HFF-Myc (cell line): Measurements from ENCODE around the gene HMGN4.

Experiments used
- DNase-seq: peaks from one replicate; pipeline ENCODE4 v3.0.0-alpha.2; 2011; ENCODE audit warnings: low read depth; ENCODE audit errors: extremely low read depth
- H3K4me3 ChIP-seq: replicated peaks from 2 replicates; pipeline ENCODE4 v1.5.1; 2011; ENCODE audit warnings: low read depth, mild to moderate bottlenecking, control low read depth, low read length
- TF ChIP-seq, protein P1 (sequence below): IDR thresholded peaks from 2 replicates; pipeline ENCODE4 v1.5.1; 2012; ENCODE audit warnings: mild to moderate bottlenecking, low read depth, low read length, control low read depth; ENCODE audit errors: missing control alignments

Gene HMGN4

GRCh38 chr6:26561533-26562466 is 23.6 kb downstream of the HMGN4 start:
- TF ChIP-seq, protein P1, sequence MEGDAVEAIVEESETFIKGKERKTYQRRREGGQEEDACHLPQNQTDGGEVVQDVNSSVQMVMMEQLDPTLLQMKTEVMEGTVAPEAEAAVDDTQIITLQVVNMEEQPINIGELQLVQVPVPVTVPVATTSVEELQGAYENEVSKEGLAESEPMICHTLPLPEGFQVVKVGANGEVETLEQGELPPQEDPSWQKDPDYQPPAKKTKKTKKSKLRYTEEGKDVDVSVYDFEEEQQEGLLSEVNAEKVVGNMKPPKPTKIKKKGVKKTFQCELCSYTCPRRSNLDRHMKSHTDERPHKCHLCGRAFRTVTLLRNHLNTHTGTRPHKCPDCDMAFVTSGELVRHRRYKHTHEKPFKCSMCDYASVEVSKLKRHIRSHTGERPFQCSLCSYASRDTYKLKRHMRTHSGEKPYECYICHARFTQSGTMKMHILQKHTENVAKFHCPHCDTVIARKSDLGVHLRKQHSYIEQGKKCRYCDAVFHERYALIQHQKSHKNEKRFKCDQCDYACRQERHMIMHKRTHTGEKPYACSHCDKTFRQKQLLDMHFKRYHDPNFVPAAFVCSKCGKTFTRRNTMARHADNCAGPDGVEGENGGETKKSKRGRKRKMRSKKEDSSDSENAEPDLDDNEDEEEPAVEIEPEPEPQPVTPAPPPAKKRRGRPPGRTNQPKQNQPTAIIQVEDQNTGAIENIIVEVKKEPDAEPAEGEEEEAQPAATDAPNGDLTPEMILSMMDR = no peak
- no peak for DNase-seq
- H3K4me3 ChIP-seq = no peak overlapping the region

- TF ChIP-seq, protein P1 = no peak
- H3K4me3 ChIP-seq = no peak overlapping the region
- no peak for DNase-seq
These were observed 25.3 kb downstream of the HMGN4 start for GRCh38 chr6:26563488-26563887.

- peak overlapping the region; percentile 60 for H3K4me3 ChIP-seq
- TF ChIP-seq, protein P1 = peak; percentile 31
- DNase-seq = peak; percentile 90
These were observed 30.7 kb downstream of the HMGN4 start for GRCh38 chr6:26568601-26569432.

DNA sequence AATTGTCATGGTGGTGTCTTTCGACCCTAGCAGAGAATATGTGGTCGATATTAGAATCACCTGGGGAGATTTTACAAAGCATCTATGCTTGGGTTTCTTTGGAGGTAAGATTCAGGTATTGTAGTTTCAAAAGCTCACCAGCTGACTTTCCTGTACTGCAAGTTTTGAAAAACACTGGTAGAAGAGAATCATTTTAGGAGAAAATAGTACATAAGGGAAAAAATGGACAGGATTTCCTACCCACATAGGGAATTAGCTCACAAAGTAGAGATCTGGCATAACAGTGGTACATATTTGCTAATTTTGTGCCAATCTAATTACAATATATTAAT is 31.2 kb downstream of the HMGN4 start:
- H3K4me3 ChIP-seq = peak overlapping the region; percentile 60
- TF ChIP-seq, protein P1 = no peak
- no peak for DNase-seq

DNA sequence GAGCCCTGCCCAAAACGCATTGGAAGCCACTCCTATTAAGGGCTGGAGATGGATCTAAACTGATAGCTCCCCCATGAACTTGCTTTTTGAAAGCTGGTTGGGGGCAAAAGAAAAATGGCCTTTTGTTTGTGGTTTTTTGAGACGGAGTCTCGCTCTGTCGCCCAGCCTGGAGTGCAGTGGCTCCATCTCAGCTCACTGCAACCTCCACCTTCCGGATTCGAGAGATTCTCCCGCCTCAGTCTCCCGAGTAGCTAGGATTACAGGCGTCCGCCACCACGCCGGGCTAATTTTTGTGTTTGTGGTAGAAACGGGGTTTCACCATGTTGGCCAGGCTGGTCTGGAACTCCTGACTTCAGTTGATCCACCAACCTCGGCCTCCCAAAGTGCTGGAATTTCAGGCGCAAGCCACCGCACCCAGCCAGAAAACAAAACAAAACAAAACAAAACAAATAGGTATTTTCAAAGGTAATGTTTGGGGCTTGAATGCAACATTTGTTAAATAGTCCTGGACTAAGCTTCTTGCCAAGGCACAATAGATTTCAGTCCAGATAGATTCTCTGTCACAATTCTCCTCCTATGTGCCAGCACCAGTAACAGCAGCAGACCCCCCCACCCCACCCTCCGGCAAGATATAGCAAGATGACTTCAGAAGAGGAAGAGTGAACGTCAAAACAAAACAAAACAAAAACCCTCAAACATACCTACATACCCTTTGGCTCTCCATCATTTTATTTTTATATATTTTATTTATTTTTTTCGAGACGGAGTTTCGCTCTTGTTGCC is 32.1 kb downstream of the HMGN4 start:
- TF ChIP-seq, protein P1 = no peak
- no peak for DNase-seq
- H3K4me3 ChIP-seq = no peak overlapping the region

DNA sequence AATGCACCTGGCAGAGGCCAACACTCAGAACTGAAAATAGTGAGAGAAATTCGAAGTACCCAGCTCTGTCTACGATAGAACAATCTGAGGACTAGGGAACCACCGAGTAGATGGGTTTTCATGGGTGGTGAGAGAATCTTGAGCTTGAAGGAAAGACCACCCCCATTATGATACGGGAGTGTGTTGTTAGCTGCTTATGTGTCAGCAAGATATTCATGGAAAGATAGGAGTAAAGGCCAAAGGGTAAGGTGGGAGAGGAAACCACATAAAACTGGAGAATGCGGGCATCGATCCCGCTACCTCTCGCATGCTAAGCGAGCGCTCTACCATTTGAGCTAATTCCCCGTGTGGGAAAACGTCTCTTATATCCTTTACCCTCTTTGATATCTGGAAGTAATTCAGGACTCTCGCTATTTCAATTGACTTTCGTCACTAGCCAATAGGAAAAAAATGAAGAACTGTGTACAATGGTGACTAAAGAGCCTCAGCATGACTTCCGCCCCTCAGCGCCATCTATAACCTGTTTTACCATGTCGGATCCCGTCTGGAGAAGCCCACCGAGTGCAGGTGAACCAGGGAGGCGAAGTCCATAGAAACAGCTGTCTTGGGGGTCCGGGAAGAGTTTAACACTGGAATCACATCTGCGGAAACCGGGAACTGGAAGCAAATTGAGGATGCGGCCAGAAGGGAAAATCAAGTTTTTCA is 33.6 kb downstream of the HMGN4 start:
- TF ChIP-seq, protein P1 = no peak
- peak overlapping the region; percentile 63 for H3K4me3 ChIP-seq
- DNase-seq = peak; percentile 88
